CD4-positive, alpha-beta memory T cell (primary cell): Measurements from ENCODE around the gene SCP2D1. TPM values are rescaled to one million over a fixed set of nuclear protein-coding genes. Genes with fewer than 3 reads are reported as not detected.

Experiments
- CTCF ChIA-PET: fragments of 350-600 bp; sonication (Branson Sonifier 250); formaldehyde crosslinking; loops from one replicate; lab custom pipeline; 2021; ENCODE audit warnings: inconsistent platforms; ENCODE audit not compliant: partially characterized antibody; lab: Charles Lee
- POLR2A ChIA-PET: fragments of 350-600 bp; sonication (Branson Sonifier 250); formaldehyde crosslinking; loops from one replicate; lab custom pipeline; 2021; ENCODE audit not compliant: partially characterized antibody; lab: Charles Lee
- DNase-seq, 5 donors: peaks; one replicate each; pipeline versions ENCODE4 v3.0.0 to v3.0.0-alpha.2; 2020 to 2022; ENCODE audit warnings: mixed read lengths in 1 of 5
- H3K27ac ChIP-seq: one replicate; pipeline ENCODE4 v1.7.0; 2013; ENCODE audit warnings: low read depth, low read length
- H3K27me3 ChIP-seq: 2 replicates; pipeline ENCODE4 v1.7.0; 2013; ENCODE audit warnings: mild to moderate bottlenecking, low read length, moderate library complexity; ENCODE audit not compliant: insufficient read depth
- H3K36me3 ChIP-seq: 2 replicates; pipeline ENCODE4 v1.7.0; 2013; ENCODE audit warnings: mild to moderate bottlenecking, low read length, moderate library complexity; ENCODE audit not compliant: insufficient read depth
- H3K4me1 ChIP-seq: 2 replicates; pipeline ENCODE4 v1.7.0; 2013; ENCODE audit warnings: mild to moderate bottlenecking, low read length, moderate library complexity; ENCODE audit not compliant: insufficient read depth
- H3K4me3 ChIP-seq, 2 donors: one replicate each; pipeline ENCODE4 v1.7.0; 2013; ENCODE audit warnings: low read length in 2 of 2, mild to moderate bottlenecking in 1 of 2
- H3K9me3 ChIP-seq, 2 donors: one replicate each; pipeline ENCODE4 v1.7.0; 2013; ENCODE audit warnings: low read length in 2 of 2, control low read depth in 1 of 2; ENCODE audit not compliant: control insufficient read depth in 1 of 2
- H3K27ac Mint-ChIP-seq, 7 donors: one replicate each; pipeline ENCODE4 v1.8.0; 2020 to 2021; ENCODE audit warnings: mixed read lengths in 7 of 7, mild to moderate bottlenecking in 6 of 7, inconsistent platforms in 3 of 7, moderate library complexity in 3 of 7
- H3K27me3 Mint-ChIP-seq, 2 donors: one replicate each; pipeline ENCODE4 v1.8.0; 2020 to 2021; ENCODE audit warnings: mixed read lengths in 2 of 2
- H3K36me3 Mint-ChIP-seq, 2 donors: one replicate each; pipeline ENCODE4 v1.8.0; 2020 to 2021; ENCODE audit warnings: mixed read lengths in 2 of 2, inconsistent platforms in 1 of 2, mild to moderate bottlenecking in 1 of 2
- H3K4me1 Mint-ChIP-seq, 4 donors: one replicate each; pipeline ENCODE4 v1.8.0; 2020 to 2021; ENCODE audit warnings: mixed read lengths in 4 of 4, mild to moderate bottlenecking in 1 of 4
- H3K4me3 Mint-ChIP-seq, 8 donors: one replicate each; pipeline ENCODE4 v1.8.0; 2020 to 2021; ENCODE audit warnings: mixed read lengths in 8 of 8, mild to moderate bottlenecking in 7 of 8, moderate library complexity in 6 of 8, inconsistent platforms in 3 of 8
- H3K9me3 Mint-ChIP-seq, 8 donors: one replicate each; pipeline ENCODE4 v1.8.0; 2020 to 2021; ENCODE audit warnings: mixed read lengths in 8 of 8, mild to moderate bottlenecking in 5 of 8, inconsistent platforms in 3 of 8, moderate library complexity in 1 of 8
- intact Hi-C: fragments of 100-400 bp; cut with micrococcal nuclease; formaldehyde crosslinking; loops from one replicate; pipeline ENCODE4 v1.15.1; 2023
- polyA plus RNA-seq, 2 donors: library from polyadenylated mRNA; unstranded; fragments of 300-500 nt; fragmentation: Illumina TruSeq; gene quantifications; one replicate each; pipeline ENCODE4 v1.2.3, GENCODE V29; 2021
- total RNA-seq, 2 experiments: library from RNA; stranded (reverse); gene quantifications; one replicate each; pipeline ENCODE4 v1.2.3, GENCODE V29; 2021

Gene SCP2D1
- total and polyA plus RNA-seq, 4 experiments from 2014 or later, result not detected

DNA sequence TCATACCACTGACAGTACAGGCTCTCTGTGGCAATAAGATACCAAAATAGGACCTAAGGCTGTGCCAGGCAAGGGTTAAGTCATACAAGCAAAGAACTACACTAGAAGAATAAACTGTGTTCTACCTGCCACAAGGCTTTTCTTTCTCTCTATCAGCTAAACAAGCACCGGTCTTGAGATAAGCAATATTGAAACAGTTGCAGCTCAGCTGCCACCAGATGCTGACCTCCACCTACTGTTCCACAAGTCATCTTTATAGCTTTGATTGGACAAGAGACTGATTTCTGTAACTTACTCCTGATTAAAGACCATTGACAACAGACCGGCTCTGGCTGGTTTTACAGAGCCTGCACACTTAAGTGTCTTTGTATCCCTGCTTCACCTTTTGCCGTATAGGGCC is 24.1 kb downstream of the SCP2D1 start:
- POLR2A ChIA-PET, result no interaction called here
- no peak overlapping the region for H3K4me3 ChIP-seq
- peaks cover 4 to 5% of the 10 kb centered on the region in 2 donors for H3K27me3 Mint-ChIP-seq
- H3K27ac Mint-ChIP-seq, result no peak overlapping the region
- CTCF ChIA-PET, result no interaction called here
- no peak for DNase-seq
- intact Hi-C loops, result no loop called here
- H3K36me3 Mint-ChIP-seq, result no peaks in the 10 kb centered on the region
- H3K9me3 ChIP-seq, result no peaks in the 10 kb centered on the region
- peaks cover 0 to 2% (median 0%) of the 10 kb centered on the region in 8 donors for H3K9me3 Mint-ChIP-seq
- H3K4me1 Mint-ChIP-seq, result no peaks in the 10 kb centered on the region
- no peak overlapping the region for H3K4me3 Mint-ChIP-seq
- H3K4me1 ChIP-seq, result no peaks in the 10 kb centered on the region
- no peaks in the 10 kb centered on the region for H3K36me3 ChIP-seq
- no peaks in the 10 kb centered on the region for H3K27me3 ChIP-seq
- no peak overlapping the region for H3K27ac ChIP-seq

DNA sequence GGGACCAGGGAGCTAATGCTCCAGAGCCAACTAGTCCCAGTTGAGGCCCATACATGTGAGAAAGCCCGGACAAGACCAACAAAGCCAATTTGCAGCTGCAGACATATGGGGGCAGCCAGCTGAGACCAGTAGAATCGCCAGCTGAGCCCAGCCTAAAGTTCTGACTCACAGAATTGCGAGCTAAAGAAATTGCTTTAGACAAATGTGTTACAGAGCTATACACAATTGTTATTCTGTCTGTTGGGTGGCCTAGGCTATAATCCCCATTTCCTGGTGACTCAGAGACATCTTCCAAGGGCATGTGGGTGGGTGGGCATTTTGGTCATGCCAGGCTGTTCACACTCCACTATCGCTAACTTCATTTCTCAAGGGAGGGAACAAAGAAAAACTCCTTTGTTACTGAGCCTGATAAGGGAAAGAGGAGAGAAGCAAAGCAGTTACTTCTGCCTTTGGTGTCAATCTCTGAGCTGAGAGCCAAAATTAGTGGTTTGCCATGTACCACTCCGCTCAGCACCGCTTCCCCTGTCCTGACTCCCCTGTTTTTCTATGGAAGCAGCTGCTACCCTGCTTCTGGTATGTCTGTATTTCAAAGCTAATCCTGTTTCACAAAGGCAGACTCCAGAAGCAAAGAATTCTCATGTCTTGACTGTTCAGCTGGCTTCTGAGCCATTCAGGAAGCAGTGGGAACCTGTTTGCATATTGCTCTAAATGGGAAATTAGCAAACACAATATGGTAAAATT is 26.1 kb downstream of the SCP2D1 start:
- intact Hi-C loops, result no loop called here
- no peak for DNase-seq
- Histone ChIP-seq H3K27ac (no peak overlapping the region), H3K4me3 (no peak overlapping the region), H3K4me1 (no peaks in the 10 kb centered on the region), H3K9me3 (no peaks in the 10 kb centered on the region), H3K36me3 (no peaks in the 10 kb centered on the region), H3K27me3 (no peaks in the 10 kb centered on the region)
- H3K27ac Mint-ChIP-seq, result no peak overlapping the region
- H3K36me3 Mint-ChIP-seq, result no peaks in the 10 kb centered on the region
- H3K27me3 Mint-ChIP-seq, result peaks cover 3 to 5% of the 10 kb centered on the region in 2 donors
- ChIA-PET POLR2A (no interaction called here), CTCF (no interaction called here)
- no peaks in the 10 kb centered on the region for H3K4me1 Mint-ChIP-seq
- H3K9me3 Mint-ChIP-seq, result no peaks in the 10 kb centered on the region
- no peak overlapping the region for H3K4me3 Mint-ChIP-seq

DNA sequence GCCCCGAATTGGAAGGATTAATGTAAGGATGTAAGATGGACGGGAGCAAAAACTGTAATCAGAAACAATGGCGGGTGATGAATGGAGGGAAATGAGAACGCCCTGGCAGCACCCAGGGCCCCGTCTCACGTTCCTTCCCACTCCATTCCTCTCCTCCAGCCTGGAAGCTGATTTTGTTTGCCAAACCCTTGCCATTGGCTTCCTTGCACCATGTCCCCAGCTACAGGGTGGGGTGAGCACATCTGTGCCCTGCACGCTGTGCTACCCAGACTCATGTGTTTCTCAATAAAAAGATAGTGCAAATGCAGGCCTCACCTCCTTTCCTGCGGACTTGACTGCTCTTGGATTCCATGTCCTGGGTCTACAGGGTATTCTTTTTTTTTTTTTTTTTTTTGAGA is 26.7 kb downstream of the SCP2D1 start:
- ChIA-PET POLR2A (no interaction called here), CTCF (no interaction called here)
- peaks cover 3 to 5% of the 10 kb centered on the region in 2 donors for H3K27me3 Mint-ChIP-seq
- no peaks in the 10 kb centered on the region for H3K9me3 ChIP-seq
- intact Hi-C loops, result no loop called here
- H3K27ac ChIP-seq, result no peak overlapping the region
- H3K4me3 ChIP-seq, result no peak overlapping the region
- H3K4me1 ChIP-seq, result no peaks in the 10 kb centered on the region
- no peaks in the 10 kb centered on the region for H3K4me1 Mint-ChIP-seq
- H3K27ac Mint-ChIP-seq, result no peak overlapping the region
- no peaks in the 10 kb centered on the region for H3K36me3 ChIP-seq
- H3K36me3 Mint-ChIP-seq, result no peaks in the 10 kb centered on the region
- H3K27me3 ChIP-seq, result no peaks in the 10 kb centered on the region
- no peak overlapping the region for H3K4me3 Mint-ChIP-seq
- no peak for DNase-seq
- H3K9me3 Mint-ChIP-seq, result no peaks in the 10 kb centered on the region

DNA sequence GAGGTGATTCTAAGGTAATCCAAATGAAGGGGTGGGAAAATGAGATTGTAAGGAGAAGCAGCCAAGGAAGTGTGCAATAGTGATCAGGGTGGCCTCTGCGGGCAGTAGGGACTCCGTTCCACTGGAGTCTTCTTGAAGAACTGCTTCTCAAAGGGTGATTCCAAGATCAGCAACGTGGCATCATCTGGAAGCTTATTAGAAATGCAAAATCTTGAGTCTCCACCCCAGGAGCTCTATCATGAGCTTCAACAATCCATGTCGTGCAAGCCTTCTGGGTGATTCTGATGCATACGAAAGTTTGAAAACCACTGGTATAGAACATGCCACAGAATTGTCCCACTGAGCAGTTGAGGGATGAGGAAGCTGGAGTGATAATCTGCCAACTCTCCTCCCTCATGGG is 31.4 kb downstream of the SCP2D1 start:
- no peak overlapping the region for H3K27ac ChIP-seq
- H3K4me3 ChIP-seq, result no peak overlapping the region
- Mint-ChIP-seq H3K27ac (no peak overlapping the region), H3K4me1 (no peaks in the 10 kb centered on the region), H3K9me3 (no peaks in the 10 kb centered on the region), H3K4me3 (no peak overlapping the region), H3K27me3 (peaks cover 0 to 3% of the 10 kb centered on the region in 2 donors), H3K36me3 (no peaks in the 10 kb centered on the region)
- H3K4me1 ChIP-seq, result no peaks in the 10 kb centered on the region
- ChIA-PET POLR2A (no interaction called here), CTCF (no interaction called here)
- no peaks in the 10 kb centered on the region for H3K27me3 ChIP-seq
- DNase-seq, result no peak
- no peaks in the 10 kb centered on the region for H3K9me3 ChIP-seq
- H3K36me3 ChIP-seq, result no peaks in the 10 kb centered on the region
- intact Hi-C loops, result no loop called here

DNA sequence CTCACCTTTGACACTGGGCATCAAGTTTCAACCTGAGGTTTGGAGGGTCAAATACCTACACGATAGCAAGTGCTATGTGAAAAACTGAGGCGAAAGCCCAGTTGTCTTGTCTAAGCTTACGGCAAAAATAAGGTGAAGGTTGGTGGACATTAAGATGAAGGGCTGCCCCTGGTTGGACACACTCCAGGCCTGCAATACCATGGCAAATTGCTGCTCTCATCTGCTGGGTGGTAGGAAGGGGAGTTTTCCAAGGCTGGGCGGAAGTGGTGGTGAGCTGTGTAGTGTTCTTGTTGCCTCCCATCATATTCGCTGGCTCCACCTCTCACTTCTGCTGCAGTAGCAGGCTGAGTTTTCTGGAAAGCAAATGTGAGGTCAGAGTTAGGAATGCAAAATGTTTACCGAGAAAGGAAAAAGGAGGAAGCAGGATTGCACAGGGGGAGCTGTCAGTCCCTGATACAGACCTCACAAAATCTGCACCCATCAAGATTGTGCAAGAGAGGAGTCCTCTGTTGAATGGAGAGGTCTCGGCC is 33.7 kb downstream of the SCP2D1 start:
- Mint-ChIP-seq H3K4me1 (no peaks in the 10 kb centered on the region), H3K4me3 (no peak overlapping the region), H3K36me3 (no peaks in the 10 kb centered on the region), H3K9me3 (no peaks in the 10 kb centered on the region), H3K27me3 (peaks cover 3 to 5% of the 10 kb centered on the region in 2 donors), H3K27ac (no peak overlapping the region)
- Histone ChIP-seq H3K9me3 (no peaks in the 10 kb centered on the region), H3K27ac (no peak overlapping the region), H3K4me3 (no peak overlapping the region), H3K4me1 (no peaks in the 10 kb centered on the region), H3K36me3 (no peaks in the 10 kb centered on the region), H3K27me3 (no peaks in the 10 kb centered on the region)
- no peak for DNase-seq
- CTCF ChIA-PET, result no interaction called here
- intact Hi-C loops, result no loop called here
- POLR2A ChIA-PET, result no interaction called here

DNA sequence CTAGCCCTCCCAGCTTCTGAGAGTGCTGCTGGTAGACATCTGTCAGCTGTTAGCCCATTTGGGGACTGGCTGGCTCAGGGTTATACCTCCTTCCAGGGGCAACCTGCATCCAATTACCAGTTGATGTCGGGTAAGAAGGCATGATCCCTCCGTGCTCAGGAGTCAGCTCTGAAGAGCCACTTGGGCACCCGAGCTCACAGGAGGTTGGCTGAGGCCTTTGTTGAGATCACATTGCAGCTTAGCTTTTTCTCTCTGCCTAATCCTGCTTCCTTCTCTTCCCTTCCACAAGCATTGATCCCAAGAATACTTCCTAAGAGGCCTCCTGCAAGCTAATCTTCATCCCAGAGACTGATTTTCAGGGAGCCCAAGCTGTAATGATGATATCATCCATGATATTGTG is 35.5 kb downstream of the SCP2D1 start:
- ChIA-PET CTCF (no interaction called here), POLR2A (no interaction called here)
- H3K4me1 ChIP-seq, result no peaks in the 10 kb centered on the region
- H3K27ac ChIP-seq, result no peak overlapping the region
- DNase-seq, result no peak
- H3K36me3 Mint-ChIP-seq, result no peaks in the 10 kb centered on the region
- no peaks in the 10 kb centered on the region for H3K9me3 Mint-ChIP-seq
- H3K4me3 Mint-ChIP-seq, result no peak overlapping the region
- no peaks in the 10 kb centered on the region for H3K4me1 Mint-ChIP-seq
- H3K27ac Mint-ChIP-seq, result no peak overlapping the region
- no peaks in the 10 kb centered on the region for H3K9me3 ChIP-seq
- H3K27me3 ChIP-seq, result no peaks in the 10 kb centered on the region
- no peaks in the 10 kb centered on the region for H3K36me3 ChIP-seq
- peaks cover 0 to 8% of the 10 kb centered on the region in 2 donors for H3K27me3 Mint-ChIP-seq
- intact Hi-C loops, result no loop called here
- H3K4me3 ChIP-seq, result no peak overlapping the region

DNA sequence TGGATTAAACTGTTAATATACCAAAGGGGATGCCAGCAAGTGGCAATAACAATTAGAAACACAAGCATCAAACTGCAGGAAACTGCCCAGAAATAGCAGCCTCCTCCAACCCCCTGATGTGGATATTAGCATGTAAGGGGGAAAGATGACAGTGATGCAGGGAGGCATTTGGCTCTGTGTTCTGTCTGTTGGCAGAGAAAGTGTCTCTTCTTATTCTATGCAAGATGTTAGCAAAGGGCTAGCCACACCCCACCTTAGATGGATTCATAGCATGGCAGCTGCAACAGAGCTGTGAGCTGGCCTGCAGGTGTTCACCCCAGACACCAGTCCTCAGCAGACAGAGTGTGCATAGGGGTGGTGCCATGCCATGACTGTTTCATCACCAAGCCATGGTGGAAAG is 38.0 kb downstream of the SCP2D1 start:
- ChIA-PET CTCF (no interaction called here), POLR2A (no interaction called here)
- no peaks in the 10 kb centered on the region for H3K4me1 Mint-ChIP-seq
- no peak overlapping the region for H3K27ac Mint-ChIP-seq
- no peaks in the 10 kb centered on the region for H3K36me3 Mint-ChIP-seq
- Histone ChIP-seq H3K36me3 (no peaks in the 10 kb centered on the region), H3K9me3 (no peaks in the 10 kb centered on the region), H3K27me3 (no peaks in the 10 kb centered on the region), H3K4me3 (no peak overlapping the region), H3K4me1 (no peaks in the 10 kb centered on the region), H3K27ac (no peak overlapping the region)
- DNase-seq, result no peak
- peaks cover 0 to 9% of the 10 kb centered on the region in 2 donors for H3K27me3 Mint-ChIP-seq
- no peak overlapping the region for H3K4me3 Mint-ChIP-seq
- intact Hi-C loops, result no loop called here
- H3K9me3 Mint-ChIP-seq, result peaks cover 0 to 5% (median 0%) of the 10 kb centered on the region in 8 donors
